Nephron progenitor cell (in vitro differentiated cells): ENCODE data around the gene MAPKAP1.

Experiments
- DNase-seq: peaks from one replicate; pipeline ENCODE4 v3.0.0; 2021
- H3K27ac Mint-ChIP-seq: 2 replicates; pipeline ENCODE4 v1.8.0; 2021; ENCODE audit warnings: mild to moderate bottlenecking, moderate library complexity, mixed read lengths
- H3K27me3 Mint-ChIP-seq: 2 replicates; pipeline ENCODE4 v1.8.0; 2021; ENCODE audit warnings: mild to moderate bottlenecking, low read depth, mixed read lengths; ENCODE audit not compliant: poor library complexity
- H3K36me3 Mint-ChIP-seq: 2 replicates; pipeline ENCODE4 v1.8.0; 2021; ENCODE audit warnings: low read depth, mixed read lengths
- H3K4me1 Mint-ChIP-seq: 2 replicates; pipeline ENCODE4 v1.8.0; 2021; ENCODE audit warnings: mixed read lengths
- H3K4me3 Mint-ChIP-seq: 2 replicates; pipeline ENCODE4 v1.8.0; 2021; ENCODE audit warnings: mild to moderate bottlenecking, moderate library complexity, mixed read lengths
- H3K9me3 Mint-ChIP-seq: 2 replicates; pipeline ENCODE4 v1.8.0; 2021; ENCODE audit warnings: mild to moderate bottlenecking, moderate library complexity, mixed read lengths
- TF ChIP-seq, protein P1 (sequence below): fragments of 200-600 bp; sonication (generic); IDR thresholded peaks from 2 replicates; pipeline ENCODE4 v1.5.0; 2021; ENCODE audit warnings: antibody characterized with exemption

The MAPKAP1 gene

GRCh38 chr9:125425170-125425897, 281.7 kb downstream of the MAPKAP1 start:
- no peaks in the 10 kb centered on the region for H3K9me3 Mint-ChIP-seq
- TF ChIP-seq, protein P1, sequence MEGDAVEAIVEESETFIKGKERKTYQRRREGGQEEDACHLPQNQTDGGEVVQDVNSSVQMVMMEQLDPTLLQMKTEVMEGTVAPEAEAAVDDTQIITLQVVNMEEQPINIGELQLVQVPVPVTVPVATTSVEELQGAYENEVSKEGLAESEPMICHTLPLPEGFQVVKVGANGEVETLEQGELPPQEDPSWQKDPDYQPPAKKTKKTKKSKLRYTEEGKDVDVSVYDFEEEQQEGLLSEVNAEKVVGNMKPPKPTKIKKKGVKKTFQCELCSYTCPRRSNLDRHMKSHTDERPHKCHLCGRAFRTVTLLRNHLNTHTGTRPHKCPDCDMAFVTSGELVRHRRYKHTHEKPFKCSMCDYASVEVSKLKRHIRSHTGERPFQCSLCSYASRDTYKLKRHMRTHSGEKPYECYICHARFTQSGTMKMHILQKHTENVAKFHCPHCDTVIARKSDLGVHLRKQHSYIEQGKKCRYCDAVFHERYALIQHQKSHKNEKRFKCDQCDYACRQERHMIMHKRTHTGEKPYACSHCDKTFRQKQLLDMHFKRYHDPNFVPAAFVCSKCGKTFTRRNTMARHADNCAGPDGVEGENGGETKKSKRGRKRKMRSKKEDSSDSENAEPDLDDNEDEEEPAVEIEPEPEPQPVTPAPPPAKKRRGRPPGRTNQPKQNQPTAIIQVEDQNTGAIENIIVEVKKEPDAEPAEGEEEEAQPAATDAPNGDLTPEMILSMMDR, result no peak
- H3K4me3 Mint-ChIP-seq, result no peak overlapping the region
- H3K27me3 Mint-ChIP-seq, result peaks cover 4% of the 10 kb centered on the region
- H3K27ac Mint-ChIP-seq, result peak overlapping the region; percentile 51
- H3K36me3 Mint-ChIP-seq, result no peaks in the 10 kb centered on the region
- peaks cover 26% of the 10 kb centered on the region for H3K4me1 Mint-ChIP-seq
- no peak for DNase-seq

DNA sequence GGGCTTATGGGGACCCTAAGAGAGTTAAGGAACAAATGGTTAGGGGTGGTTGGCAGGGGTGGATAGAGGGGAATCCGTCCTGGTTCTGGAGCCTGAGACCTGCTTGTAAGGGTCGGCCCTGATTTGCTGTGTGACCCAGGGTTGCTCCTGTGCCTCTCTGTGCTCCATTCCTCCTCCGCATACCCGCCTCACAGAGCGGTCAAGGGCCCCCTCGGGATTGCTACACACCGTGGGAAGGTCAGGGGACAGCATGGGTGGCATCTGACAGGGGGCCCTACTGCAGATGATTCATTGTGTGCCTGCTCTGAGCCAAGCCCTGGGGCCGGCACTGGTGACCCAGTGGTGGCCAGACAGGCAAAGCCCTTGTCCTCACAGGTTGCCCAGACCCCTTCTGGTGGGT, 283.0 kb downstream of the MAPKAP1 start:
- H3K9me3 Mint-ChIP-seq, result no peaks in the 10 kb centered on the region
- H3K36me3 Mint-ChIP-seq, result no peaks in the 10 kb centered on the region
- peaks cover 4% of the 10 kb centered on the region for H3K27me3 Mint-ChIP-seq
- peaks cover 19% of the 10 kb centered on the region for H3K4me1 Mint-ChIP-seq
- H3K27ac Mint-ChIP-seq, result no peak overlapping the region
- TF ChIP-seq, protein P1, result no peak
- no peak overlapping the region for H3K4me3 Mint-ChIP-seq
- no peak for DNase-seq

DNA sequence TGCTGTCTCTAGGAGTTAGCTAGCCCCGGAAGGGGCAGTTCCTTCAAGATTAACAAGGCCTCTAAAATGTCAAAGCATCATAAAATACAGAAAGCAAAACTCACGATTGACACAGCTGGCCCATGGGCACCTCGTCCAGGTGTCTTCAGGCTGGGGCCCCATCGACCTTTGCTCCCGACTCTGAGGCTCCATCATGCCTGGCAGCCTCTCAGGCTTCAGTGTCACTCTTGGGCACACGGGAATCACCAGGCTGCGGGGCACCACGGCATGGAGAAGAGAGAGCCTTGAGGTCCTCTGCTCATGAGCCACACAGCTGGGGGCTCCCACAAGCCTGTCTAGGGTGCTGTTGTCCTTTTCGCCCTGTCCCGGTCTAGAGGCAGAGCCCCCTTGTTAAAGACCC, 284.2 kb downstream of the MAPKAP1 start:
- Mint-ChIP-seq H3K4me1 (peaks cover 15% of the 10 kb centered on the region), H3K36me3 (no peaks in the 10 kb centered on the region), H3K27me3 (peaks cover 4% of the 10 kb centered on the region), H3K27ac (no peak overlapping the region), H3K4me3 (no peak overlapping the region), H3K9me3 (no peaks in the 10 kb centered on the region)
- TF ChIP-seq, protein P1, result no peak
- no peak for DNase-seq

DNA sequence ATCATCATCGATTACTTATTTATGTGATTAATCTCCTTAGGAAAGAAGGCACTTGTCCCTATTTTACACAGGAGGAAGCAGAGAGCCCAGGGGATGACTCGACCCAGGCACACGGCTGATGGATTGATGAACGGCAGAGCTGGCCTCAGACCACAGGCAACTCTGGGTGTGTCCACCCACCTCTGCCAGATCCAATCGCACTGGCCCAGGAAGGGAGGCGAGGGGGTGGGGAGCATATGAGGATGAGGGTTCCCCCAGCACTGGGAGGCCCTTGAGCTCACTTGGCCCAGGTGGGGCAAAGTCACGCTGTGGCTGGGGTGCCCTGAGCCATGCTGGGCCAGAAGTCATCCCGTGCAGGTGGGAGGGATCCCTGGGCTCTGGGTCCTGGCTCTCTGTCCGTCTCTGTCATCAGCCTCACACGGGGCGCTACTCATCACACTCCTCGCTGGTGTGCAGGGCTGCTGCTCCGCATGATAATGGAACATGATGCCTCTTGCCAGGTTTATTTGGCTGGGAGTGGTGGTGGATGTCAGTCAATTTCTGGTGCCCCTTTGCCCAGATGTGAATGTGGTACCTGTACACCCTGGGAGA, 285.3 kb downstream of the MAPKAP1 start:
- H3K27ac Mint-ChIP-seq, result no peak overlapping the region
- H3K27me3 Mint-ChIP-seq, result peaks cover 4% of the 10 kb centered on the region
- no peak for DNase-seq
- no peaks in the 10 kb centered on the region for H3K9me3 Mint-ChIP-seq
- peaks cover 14% of the 10 kb centered on the region for H3K4me1 Mint-ChIP-seq
- no peak overlapping the region for H3K4me3 Mint-ChIP-seq
- H3K36me3 Mint-ChIP-seq, result no peaks in the 10 kb centered on the region
- TF ChIP-seq, protein P1, result no peak

DNA sequence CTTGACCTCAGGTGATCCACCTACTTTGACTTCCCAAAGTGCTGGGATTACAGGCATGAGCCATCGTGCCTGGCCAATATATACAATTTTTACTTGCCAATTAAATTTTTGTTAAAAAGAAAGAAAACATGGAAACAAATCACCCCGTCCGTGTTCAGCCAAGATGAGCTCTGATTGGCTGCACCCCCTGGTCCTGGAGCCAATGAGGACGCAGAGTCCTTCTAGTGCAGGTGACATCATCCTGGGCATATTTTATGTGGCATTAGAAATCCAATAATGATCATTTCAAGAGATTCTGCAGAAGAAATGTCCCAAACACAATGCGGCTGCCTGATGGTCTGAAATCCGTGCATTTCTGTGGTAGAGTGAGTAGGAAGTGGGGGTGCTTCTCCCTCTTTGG, 285.8 kb downstream of the MAPKAP1 start:
- TF ChIP-seq, protein P1, result no peak
- no peak overlapping the region for H3K4me3 Mint-ChIP-seq
- H3K36me3 Mint-ChIP-seq, result no peaks in the 10 kb centered on the region
- no peak overlapping the region for H3K27ac Mint-ChIP-seq
- H3K4me1 Mint-ChIP-seq, result peaks cover 17% of the 10 kb centered on the region
- no peak for DNase-seq
- H3K9me3 Mint-ChIP-seq, result no peaks in the 10 kb centered on the region
- peaks cover 4% of the 10 kb centered on the region for H3K27me3 Mint-ChIP-seq

DNA sequence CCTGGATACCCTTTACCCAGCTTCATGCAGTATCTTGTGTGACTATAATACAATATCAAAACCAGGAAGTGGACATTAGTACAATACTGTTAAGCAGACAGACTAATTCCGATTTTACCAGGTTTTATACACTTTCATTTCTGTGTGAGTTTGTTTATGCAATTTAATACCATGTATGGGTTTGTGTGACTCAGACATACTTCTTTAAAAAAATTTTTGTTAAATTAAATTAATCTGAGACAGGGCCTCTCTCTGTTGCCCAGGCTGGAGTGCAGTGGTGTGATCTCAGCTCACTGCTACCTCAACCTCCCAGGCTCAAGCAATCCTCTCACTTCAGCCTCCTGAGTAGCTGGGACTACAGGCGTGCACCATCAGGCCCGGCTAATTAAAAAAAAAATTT, 288.6 kb downstream of the MAPKAP1 start:
- Mint-ChIP-seq H3K27me3 (peaks cover 6% of the 10 kb centered on the region), H3K27ac (no peak overlapping the region), H3K36me3 (no peaks in the 10 kb centered on the region), H3K4me1 (peaks cover 16% of the 10 kb centered on the region), H3K4me3 (no peak overlapping the region), H3K9me3 (no peaks in the 10 kb centered on the region)
- TF ChIP-seq, protein P1, result no peak
- no peak for DNase-seq
